Measurements from ENCODE around the gene SLC25A3.
A peak's percentile ranks its signal among the peaks of the same experiment; 100 is the strongest.
"Not testable (repeated sequence)": the region's sequence is repeated elsewhere in the genome, so short reads cannot be mapped to it uniquely, and the experiment has no call there.

Gene SLC25A3

DNA sequence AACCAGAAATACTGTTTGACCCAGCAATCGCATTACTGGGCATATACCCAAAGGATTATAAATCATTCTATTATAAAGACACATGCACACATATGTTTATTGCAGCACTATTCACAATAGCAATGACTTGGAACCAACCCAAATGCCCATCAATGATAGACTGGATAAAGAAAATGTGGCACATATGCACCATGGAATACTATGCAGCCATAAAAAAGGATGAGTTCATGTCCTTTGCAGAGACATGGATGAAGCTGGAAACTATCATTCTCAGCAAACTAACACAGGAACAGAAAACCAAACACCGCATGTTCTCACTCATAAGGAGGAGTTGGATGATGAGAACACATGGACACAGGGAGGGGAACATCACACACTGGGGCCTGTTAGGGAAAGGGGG, 16.7 kb upstream of the SLC25A3 start:
- not testable (repeated sequence) for H3K4me1 ChIP-seq (ENCODE audit: insufficient read depth, low read length); H3K9ac ChIP-seq (ENCODE audit: low read depth, low read length)

DNA sequence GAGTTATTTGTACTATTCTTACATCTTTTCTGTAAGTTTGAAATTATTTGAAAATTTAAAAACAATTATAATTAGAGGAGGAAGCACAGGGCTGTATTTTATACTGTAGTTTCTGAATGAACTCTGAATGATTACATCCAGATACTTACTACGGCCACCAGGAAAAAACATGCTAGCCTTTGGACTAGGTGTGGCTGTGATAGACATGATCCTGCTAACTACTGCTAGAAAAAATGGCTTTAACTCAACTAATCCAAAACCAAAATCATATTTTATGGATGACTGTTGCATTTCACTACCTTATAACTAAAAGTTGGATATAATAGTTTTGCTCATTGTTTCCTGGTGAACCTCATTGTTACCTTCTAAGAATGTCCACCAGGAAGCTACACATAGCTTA, 15.1 kb upstream of the SLC25A3 start:
- no peak overlapping the region for H3K27ac ChIP-seq (ENCODE audit: low read depth, low read length)
- no peak overlapping the region for H3K4me3 ChIP-seq (ENCODE audit: low read length)
- H3K9ac ChIP-seq (ENCODE audit: low read depth, low read length): no peak overlapping the region
- no peaks in the 10 kb centered on the region for H3K4me1 ChIP-seq (ENCODE audit: insufficient read depth, low read length)
- H3K36me3 ChIP-seq (ENCODE audit: insufficient read depth, low read length): no peaks in the 10 kb centered on the region
- WGBS: 100% methylated on average over 1 of the region's 1 CpG
- H3K27me3 ChIP-seq (ENCODE audit: insufficient read depth, low read length): no peaks in the 10 kb centered on the region
- H3K9me3 ChIP-seq (ENCODE audit: insufficient read depth, low read depth, low read length): no peaks in the 10 kb centered on the region

More for the DNA sequence above, 16.7 kb upstream of the SLC25A3 start:
- 97% methylated on average over 2 of the region's 2 CpGs for WGBS
- H3K27me3 ChIP-seq (ENCODE audit: insufficient read depth, low read length); H3K27ac ChIP-seq (ENCODE audit: low read depth, low read length); H3K36me3 ChIP-seq (ENCODE audit: insufficient read depth, low read length); H3K9me3 ChIP-seq (ENCODE audit: insufficient read depth, low read depth, low read length); H3K4me3 ChIP-seq (ENCODE audit: low read length): not testable (repeated sequence)

GRCh38 chr12:98578821-98579220, 14.7 kb upstream of the SLC25A3 start:
- no peaks in the 10 kb centered on the region for H3K36me3 ChIP-seq (ENCODE audit: insufficient read depth, low read length)
- H3K27me3 ChIP-seq (ENCODE audit: insufficient read depth, low read length): no peaks in the 10 kb centered on the region
- no peak overlapping the region for H3K9ac ChIP-seq (ENCODE audit: low read depth, low read length)
- no peak overlapping the region for H3K27ac ChIP-seq (ENCODE audit: low read depth, low read length)
- H3K4me3 ChIP-seq (ENCODE audit: low read length): no peak overlapping the region
- no peaks in the 10 kb centered on the region for H3K4me1 ChIP-seq (ENCODE audit: insufficient read depth, low read length)
- H3K9me3 ChIP-seq (ENCODE audit: insufficient read depth, low read depth, low read length): no peaks in the 10 kb centered on the region
- 91% methylated on average over 1 of the region's 2 CpGs for WGBS

- no peaks in the 10 kb centered on the region for H3K36me3 ChIP-seq (ENCODE audit: insufficient read depth, low read length)
- H3K9ac ChIP-seq (ENCODE audit: low read depth, low read length): no peak overlapping the region
- WGBS: 85% methylated on average over 5 of the region's 5 CpGs
- no peaks in the 10 kb centered on the region for H3K27me3 ChIP-seq (ENCODE audit: insufficient read depth, low read length)
- no peaks in the 10 kb centered on the region for H3K4me1 ChIP-seq (ENCODE audit: insufficient read depth, low read length)
- H3K27ac ChIP-seq (ENCODE audit: low read depth, low read length): no peak overlapping the region
- no peaks in the 10 kb centered on the region for H3K9me3 ChIP-seq (ENCODE audit: insufficient read depth, low read depth, low read length)
- H3K4me3 ChIP-seq (ENCODE audit: low read length): no peak overlapping the region
Measured at GRCh38 chr12:98579347-98579746, 14.1 kb upstream of the SLC25A3 start.

DNA sequence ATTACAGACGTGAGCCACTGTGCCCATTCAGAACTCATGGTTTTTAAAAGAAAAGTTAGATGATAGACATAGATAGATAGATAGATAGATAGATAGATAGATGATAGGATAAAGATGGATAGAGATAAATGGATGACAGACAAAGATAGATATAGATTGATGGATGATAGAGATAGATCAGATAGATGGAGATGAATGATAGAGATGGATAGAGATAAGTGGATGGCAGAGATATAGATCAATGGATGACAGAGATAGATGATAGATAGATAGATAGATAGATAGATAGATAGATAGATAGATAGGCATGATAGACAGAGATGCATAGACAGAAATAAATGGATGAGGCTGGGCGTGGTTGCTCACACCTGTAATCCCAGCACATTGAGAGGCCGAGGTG, 13.7 kb upstream of the SLC25A3 start:
- Histone ChIP-seq H3K9me3 (ENCODE audit: insufficient read depth, low read depth, low read length) (no peaks in the 10 kb centered on the region), H3K27me3 (ENCODE audit: insufficient read depth, low read length) (no peaks in the 10 kb centered on the region), H3K36me3 (ENCODE audit: insufficient read depth, low read length) (no peaks in the 10 kb centered on the region), H3K4me3 (ENCODE audit: low read length) (no peak overlapping the region), H3K4me1 (ENCODE audit: insufficient read depth, low read length) (no peaks in the 10 kb centered on the region), H3K27ac (ENCODE audit: low read depth, low read length) (no peak overlapping the region), H3K9ac (ENCODE audit: low read depth, low read length) (no peak overlapping the region)
- WGBS: 94% methylated on average over 3 of the region's 3 CpGs

GRCh38 chr12:98580695-98581094, 12.8 kb upstream of the SLC25A3 start:
- H3K9ac ChIP-seq (ENCODE audit: low read depth, low read length): no peak overlapping the region
- 85% methylated on average over 5 of the region's 5 CpGs for WGBS
- no peak overlapping the region for H3K4me3 ChIP-seq (ENCODE audit: low read length)
- H3K4me1 ChIP-seq (ENCODE audit: insufficient read depth, low read length): no peaks in the 10 kb centered on the region
- no peaks in the 10 kb centered on the region for H3K9me3 ChIP-seq (ENCODE audit: insufficient read depth, low read depth, low read length)
- H3K27me3 ChIP-seq (ENCODE audit: insufficient read depth, low read length): no peaks in the 10 kb centered on the region
- no peak overlapping the region for H3K27ac ChIP-seq (ENCODE audit: low read depth, low read length)
- no peaks in the 10 kb centered on the region for H3K36me3 ChIP-seq (ENCODE audit: insufficient read depth, low read length)

- no peaks in the 10 kb centered on the region for H3K9me3 ChIP-seq (ENCODE audit: insufficient read depth, low read depth, low read length)
- no peak overlapping the region for H3K9ac ChIP-seq (ENCODE audit: low read depth, low read length)
- no CpG with 5 or more reads among the region's 1 CpG for WGBS
Measured at GRCh38 chr12:98581101-98581500, 12.4 kb upstream of the SLC25A3 start.

GRCh38 chr12:98582093-98582492, 11.4 kb upstream of the SLC25A3 start:
- Histone ChIP-seq H3K36me3 (ENCODE audit: insufficient read depth, low read length) (no peaks in the 10 kb centered on the region), H3K9me3 (ENCODE audit: insufficient read depth, low read depth, low read length) (no peaks in the 10 kb centered on the region), H3K4me1 (ENCODE audit: insufficient read depth, low read length) (no peaks in the 10 kb centered on the region), H3K27me3 (ENCODE audit: insufficient read depth, low read length) (no peaks in the 10 kb centered on the region), H3K27ac (ENCODE audit: low read depth, low read length) (no peak overlapping the region), H3K9ac (ENCODE audit: low read depth, low read length) (no peak overlapping the region), H3K4me3 (ENCODE audit: low read length) (no peak overlapping the region)
- WGBS: 83% methylated on average over 6 of the region's 6 CpGs

More at GRCh38 chr12:98581101-98581500, 12.4 kb upstream of the SLC25A3 start:
- no peaks in the 10 kb centered on the region for H3K36me3 ChIP-seq (ENCODE audit: insufficient read depth, low read length)
- no peaks in the 10 kb centered on the region for H3K4me1 ChIP-seq (ENCODE audit: insufficient read depth, low read length)
- H3K27me3 ChIP-seq (ENCODE audit: insufficient read depth, low read length): no peaks in the 10 kb centered on the region
- no peak overlapping the region for H3K4me3 ChIP-seq (ENCODE audit: low read length)
- no peak overlapping the region for H3K27ac ChIP-seq (ENCODE audit: low read depth, low read length)

GRCh38 chr12:98587084-98587483, 6.4 kb upstream of the SLC25A3 start:
- Histone ChIP-seq H3K27ac (ENCODE audit: low read depth, low read length) (no peak overlapping the region), H3K9me3 (ENCODE audit: insufficient read depth, low read depth, low read length) (no peaks in the 10 kb centered on the region), H3K27me3 (ENCODE audit: insufficient read depth, low read length) (no peaks in the 10 kb centered on the region), H3K9ac (ENCODE audit: low read depth, low read length) (no peak overlapping the region), H3K4me1 (ENCODE audit: insufficient read depth, low read length) (no peaks in the 10 kb centered on the region), H3K36me3 (ENCODE audit: insufficient read depth, low read length) (no peaks in the 10 kb centered on the region), H3K4me3 (ENCODE audit: low read length) (no peak overlapping the region)
- 93% methylated on average over 5 of the region's 5 CpGs for WGBS

DNA sequence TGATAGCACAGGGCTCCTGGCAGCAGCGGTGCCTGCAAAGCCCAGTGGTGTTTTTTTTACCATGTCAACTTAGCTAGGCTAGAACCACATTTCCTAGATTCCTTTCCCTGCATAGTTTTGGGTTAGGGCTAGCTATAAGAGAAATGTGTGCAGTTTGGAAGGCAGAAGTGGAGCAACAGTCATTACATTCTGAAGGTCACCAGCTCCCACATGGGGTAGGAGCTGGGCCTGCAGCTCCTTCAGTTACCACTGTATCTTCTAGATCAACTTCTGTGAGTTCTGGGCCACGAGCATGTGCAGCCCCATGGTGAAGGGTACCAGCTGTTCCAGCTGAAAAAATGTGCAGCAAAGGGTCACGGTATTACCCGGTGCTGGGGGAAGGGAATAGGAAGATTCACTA, 2.3 kb upstream of the SLC25A3 start:
- H3K9ac ChIP-seq (ENCODE audit: low read depth, low read length): no peak overlapping the region
- H3K4me1 ChIP-seq (ENCODE audit: insufficient read depth, low read length): peaks cover 15% of the 10 kb centered on the region; the same call in 1 of the 2 replicates
- peaks cover 13% of the 10 kb centered on the region for H3K36me3 ChIP-seq (ENCODE audit: insufficient read depth, low read length)
- no peak overlapping the region for H3K4me3 ChIP-seq (ENCODE audit: low read length)
- 95% methylated on average over 3 of the region's 4 CpGs for WGBS
- H3K9me3 ChIP-seq (ENCODE audit: insufficient read depth, low read depth, low read length): no peaks in the 10 kb centered on the region
- no peaks in the 10 kb centered on the region for H3K27me3 ChIP-seq (ENCODE audit: insufficient read depth, low read length)
- H3K27ac ChIP-seq (ENCODE audit: low read depth, low read length): no peak overlapping the region

DNA sequence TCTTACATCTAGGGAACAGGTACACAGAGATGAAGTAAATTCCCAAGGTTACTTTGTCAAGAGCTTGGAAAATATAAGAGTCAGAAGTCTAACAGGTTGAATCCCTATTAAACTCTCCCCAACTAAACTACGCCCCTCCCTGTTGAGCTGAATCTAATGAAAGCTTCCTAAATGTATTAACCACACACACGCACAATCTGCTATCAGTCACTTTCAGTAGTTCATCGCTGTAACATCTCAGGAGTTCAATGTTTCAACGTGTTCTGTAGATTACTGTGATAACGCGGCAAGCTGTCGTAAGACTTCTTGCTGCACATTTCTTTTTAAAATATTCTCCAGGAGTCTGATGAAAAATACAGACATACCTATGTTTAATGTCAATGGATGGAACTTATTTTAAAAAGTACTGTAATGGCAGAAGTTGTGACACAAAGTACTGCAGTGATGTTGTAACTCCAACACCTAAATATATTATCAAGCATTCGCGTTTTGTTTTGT, 612 bp upstream of the SLC25A3 start:
- peak overlapping the region; percentile 79 for H3K4me3 ChIP-seq (ENCODE audit: low read length)
- H3K4me1 ChIP-seq (ENCODE audit: insufficient read depth, low read length): peaks cover 15% of the 10 kb centered on the region; the same call in 1 of the 2 replicates
- peak overlapping the region; percentile 65 for H3K27ac ChIP-seq (ENCODE audit: low read depth, low read length)
- no peaks in the 10 kb centered on the region for H3K9me3 ChIP-seq (ENCODE audit: insufficient read depth, low read depth, low read length)
- peaks cover 30% of the 10 kb centered on the region for H3K36me3 ChIP-seq (ENCODE audit: insufficient read depth, low read length)
- peak overlapping the region; percentile 80 for H3K9ac ChIP-seq (ENCODE audit: low read depth, low read length)
- no peaks in the 10 kb centered on the region for H3K27me3 ChIP-seq (ENCODE audit: insufficient read depth, low read length)
- WGBS: 69% methylated on average over 9 of the region's 9 CpGs
